OCI-LY7 (cell line): ENCODE measurements around the gene P3H1. TPM values are rescaled to one million over a fixed set of nuclear protein-coding genes. Genes with fewer than 3 reads are reported as not detected.

ENCODE experiments used
- BruUV-seq: library from RNA; stranded (reverse); fragments of 400-500 nt; replicated peaks from 2 replicates; lab custom pipeline; 2021; lab: Mats Ljungman, UMichigan
- CTCF ChIA-PET: fragments of 300-600 bp; sonication (Branson Sonifier 250); formaldehyde crosslinking; loops from one replicate; lab custom pipeline; 2022; ENCODE audit warnings: antibody characterized with exemption; ENCODE audit not compliant: unreplicated experiment; lab: Charles Lee
- POLR2A ChIA-PET: fragments of 300-600 bp; sonication (Branson Sonifier 250); formaldehyde crosslinking; loops from one replicate; lab custom pipeline; 2022; ENCODE audit warnings: antibody characterized with exemption; lab: Charles Lee
- DNase-seq: peaks from one replicate; pipeline ENCODE4 v3.0.0-alpha.2; 2015; ENCODE audit warnings: low spot score
- H2AFZ ChIP-seq: fragments of 200-600 bp; sonication (generic), shearing (Covaris generic); 2 replicates; pipeline ENCODE4 v1.6.1; 2014; ENCODE audit warnings: mild to moderate bottlenecking, antibody characterized with exemption, low read length, moderate library complexity
- H3K27ac ChIP-seq: fragments of 200-600 bp; sonication (generic); 2 replicates; pipeline ENCODE4 v1.5.1; 2014; ENCODE audit warnings: mixed run types, low read depth, mild to moderate bottlenecking, moderate library complexity, low read length, inconsistent platforms; ENCODE audit not compliant: poor library complexity, severe bottlenecking
- H3K36me3 ChIP-seq: fragments of 200-600 bp; sonication (generic); 2 replicates; pipeline ENCODE4 v1.6.1; 2014; ENCODE audit warnings: mild to moderate bottlenecking, antibody characterized with exemption, low read length, moderate library complexity, mixed read lengths; ENCODE audit not compliant: insufficient read depth
- H3K4me1 ChIP-seq: fragments of 200-600 bp; sonication (generic); 2 replicates; pipeline ENCODE4 v1.5.1; 2014; ENCODE audit warnings: mild to moderate bottlenecking, low read length; ENCODE audit not compliant: insufficient read depth, poor library complexity, severe bottlenecking
- H3K4me2 ChIP-seq: fragments of 200-600 bp; sonication (generic); 2 replicates; pipeline ENCODE4 v1.6.1; 2014; ENCODE audit warnings: mild to moderate bottlenecking, low read length
- H3K4me3 ChIP-seq: fragments of 200-600 bp; sonication (generic); 2 replicates; pipeline ENCODE4 v1.5.1; 2014; ENCODE audit warnings: mild to moderate bottlenecking, low read depth, low read length; ENCODE audit not compliant: poor library complexity, severe bottlenecking
- H3K79me2 ChIP-seq: fragments of 200-600 bp; sonication (generic); 2 replicates; pipeline ENCODE4 v1.6.1; 2016; ENCODE audit warnings: low read depth, mild to moderate bottlenecking, low read length, moderate library complexity, mixed read lengths; ENCODE audit not compliant: insufficient read depth
- H3K9me2 ChIP-seq: fragments of 200-600 bp; sonication (generic); 2 replicates; pipeline ENCODE4 v1.6.1; 2016; ENCODE audit warnings: mild to moderate bottlenecking, low read length, mixed read lengths; ENCODE audit not compliant: insufficient read depth
- H3K9me3 ChIP-seq: fragments of 200-600 bp; sonication (generic); 2 replicates; pipeline ENCODE4 v1.6.1; 2014; ENCODE audit warnings: mild to moderate bottlenecking, mixed run types, low read length, mixed read lengths
- H4K20me1 ChIP-seq: fragments of 200-600 bp; sonication (generic); 2 replicates; pipeline ENCODE4 v1.6.1; 2014; ENCODE audit warnings: mild to moderate bottlenecking, antibody characterized with exemption, low read length, moderate library complexity, mixed read lengths; ENCODE audit not compliant: insufficient read depth
- EZH2phosphoT487 ChIP-seq: fragments of 200-600 bp; sonication (generic); IDR thresholded peaks from 2 replicates; pipeline ENCODE4 v1.6.1; 2018; ENCODE audit warnings: low read depth, borderline replicate concordance, mild to moderate bottlenecking, mixed run types, antibody characterized with exemption, low read length, moderate library complexity, mixed read lengths
- intact Hi-C: fragments of 100-400 bp; cut with micrococcal nuclease; formaldehyde crosslinking; loops from one replicate; pipeline ENCODE4 v1.10.0; 2022; ENCODE audit not compliant: unreplicated experiment
- total RNA-seq, 2 experiments: library from RNA; depleted of rRNA in 1 of 2; stranded (reverse); fragments of >200 nt in 1 of 2; shearing (Covaris generic) in 1 of 2; gene quantifications; 2 replicates each; pipeline ENCODE4 v1.2.3, GENCODE V29; 2014 to 2022
- TF ChIP-seq, protein P1 (sequence below): fragments of 200-600 bp; sonication (generic); conservative IDR thresholded peaks from 2 replicates; pipeline ENCODE4 v1.5.1; 2014; ENCODE audit warnings: mild to moderate bottlenecking, antibody characterized with exemption, low read length, moderate library complexity, mixed read lengths

Gene P3H1
- total RNA-seq, 2 experiments from 2014 or later, result 39.0 to 45.7 TPM

DNA sequence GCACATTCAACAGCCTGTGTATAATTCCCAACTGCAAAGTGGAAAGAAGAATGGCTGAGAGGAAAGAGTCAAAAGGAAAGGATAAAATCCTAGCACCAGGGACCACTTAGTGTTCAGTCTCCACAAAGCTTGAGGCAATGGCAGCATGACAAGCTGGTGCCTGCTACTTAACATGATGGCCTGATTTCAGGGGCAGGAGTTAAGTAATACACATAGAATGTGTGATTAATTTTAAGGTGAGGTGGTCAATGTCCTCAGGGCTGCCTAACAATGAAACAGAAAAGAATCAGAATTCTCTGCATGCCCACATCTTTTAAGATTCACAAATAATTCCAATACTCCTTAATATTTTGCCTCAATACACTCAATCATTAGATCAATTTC, 8.9 kb downstream of the P3H1 start:
- Histone ChIP-seq H3K4me1 (peaks cover 5% of the 10 kb centered on the region), H3K36me3 (peaks cover 80% of the 10 kb centered on the region), H3K4me2 (no peak overlapping the region), H2AFZ (no peak overlapping the region), H3K4me3 (no peak overlapping the region), H3K79me2 (no peaks in the 10 kb centered on the region), H3K9me3 (no peaks in the 10 kb centered on the region), H3K27ac (no peak overlapping the region), H4K20me1 (no peaks in the 10 kb centered on the region), H3K9me2 (no peaks in the 10 kb centered on the region)
- TF ChIP-seq EZH2phosphoT487, result no peak
- TF ChIP-seq, protein P1, sequence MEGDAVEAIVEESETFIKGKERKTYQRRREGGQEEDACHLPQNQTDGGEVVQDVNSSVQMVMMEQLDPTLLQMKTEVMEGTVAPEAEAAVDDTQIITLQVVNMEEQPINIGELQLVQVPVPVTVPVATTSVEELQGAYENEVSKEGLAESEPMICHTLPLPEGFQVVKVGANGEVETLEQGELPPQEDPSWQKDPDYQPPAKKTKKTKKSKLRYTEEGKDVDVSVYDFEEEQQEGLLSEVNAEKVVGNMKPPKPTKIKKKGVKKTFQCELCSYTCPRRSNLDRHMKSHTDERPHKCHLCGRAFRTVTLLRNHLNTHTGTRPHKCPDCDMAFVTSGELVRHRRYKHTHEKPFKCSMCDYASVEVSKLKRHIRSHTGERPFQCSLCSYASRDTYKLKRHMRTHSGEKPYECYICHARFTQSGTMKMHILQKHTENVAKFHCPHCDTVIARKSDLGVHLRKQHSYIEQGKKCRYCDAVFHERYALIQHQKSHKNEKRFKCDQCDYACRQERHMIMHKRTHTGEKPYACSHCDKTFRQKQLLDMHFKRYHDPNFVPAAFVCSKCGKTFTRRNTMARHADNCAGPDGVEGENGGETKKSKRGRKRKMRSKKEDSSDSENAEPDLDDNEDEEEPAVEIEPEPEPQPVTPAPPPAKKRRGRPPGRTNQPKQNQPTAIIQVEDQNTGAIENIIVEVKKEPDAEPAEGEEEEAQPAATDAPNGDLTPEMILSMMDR, result no peak
- BruUV-seq, result no TSS peak
- DNase-seq, result no peak
- ChIA-PET POLR2A (interaction anchor here (1.0 to 1.7 kb wide), 2 partner anchors 9 to 13 kb away, joined by 3 to 9 read pairs; partner anchors contain the start of genes C1orf50 and P3H1), CTCF (no interaction called here)
- intact Hi-C loops, result no loop called here

DNA sequence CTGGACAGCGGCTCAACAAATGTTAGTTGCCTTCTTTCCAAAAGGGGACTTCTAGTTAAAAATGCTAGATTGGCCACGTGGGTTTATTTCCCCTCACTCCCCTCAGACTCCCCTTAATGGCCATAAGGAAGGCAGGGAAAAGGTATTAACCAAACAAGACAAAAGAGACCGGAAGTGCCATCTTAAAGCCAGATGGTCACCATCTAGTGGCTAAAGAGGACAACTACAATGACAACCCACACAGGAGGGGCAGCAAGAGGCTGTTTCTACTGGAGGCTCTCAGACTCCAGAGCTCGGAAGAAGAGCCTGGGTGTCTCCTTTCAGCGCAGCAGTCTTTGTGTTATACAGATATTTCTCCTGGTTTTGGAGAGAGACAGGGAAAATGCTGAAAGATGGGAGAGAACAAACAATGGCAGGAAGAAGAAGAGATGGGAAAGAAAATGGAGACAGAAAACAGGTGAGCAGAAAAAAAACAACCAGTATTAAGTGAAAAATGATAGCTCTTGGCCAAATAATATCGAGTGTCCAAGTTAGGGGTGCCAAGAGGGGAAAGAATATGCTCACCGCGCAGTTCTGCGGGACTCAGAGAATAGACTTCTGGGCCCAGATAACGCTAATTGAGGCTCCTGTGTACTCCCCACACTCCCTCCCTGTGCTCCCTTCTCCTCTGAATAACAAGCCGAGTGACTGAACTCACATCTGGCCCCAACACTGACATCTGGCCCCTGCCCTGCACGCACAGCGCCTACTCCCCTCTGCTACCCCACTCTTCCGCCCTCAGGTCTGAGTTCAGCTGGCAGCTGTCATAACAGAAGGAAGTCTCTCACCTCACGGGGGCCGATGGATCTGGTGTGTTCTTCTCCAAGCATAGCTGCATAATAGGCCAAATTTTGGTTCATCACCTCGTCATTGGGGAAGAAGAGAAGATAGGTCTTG, 9.6 kb downstream of the P3H1 start:
- H3K9me2 ChIP-seq, result no peaks in the 10 kb centered on the region
- H2AFZ ChIP-seq, result no peak overlapping the region
- TF ChIP-seq EZH2phosphoT487, result no peak
- TF ChIP-seq, protein P1, result peak; percentile 79
- ChIA-PET CTCF (interaction anchor here (0.6 kb wide), 1 partner anchor 11 kb away, joined by 3 read pairs; no protein-coding TSS in a partner anchor), POLR2A (interaction anchor here (1.7 kb wide), 1 partner anchor 10 kb away, joined by 9 read pairs; the partner anchor contains the start of genes C1orf50 and P3H1)
- no peaks in the 10 kb centered on the region for H3K79me2 ChIP-seq
- intact Hi-C loops, result no loop called here
- BruUV-seq, result no TSS peak
- no peak overlapping the region for H3K4me3 ChIP-seq
- H3K36me3 ChIP-seq, result peaks cover 83% of the 10 kb centered on the region
- no peak overlapping the region for H3K4me2 ChIP-seq
- peak; percentile 77 for DNase-seq
- H3K4me1 ChIP-seq, result peaks cover 5% of the 10 kb centered on the region
- no peak overlapping the region for H3K27ac ChIP-seq
- no peaks in the 10 kb centered on the region for H3K9me3 ChIP-seq
- H4K20me1 ChIP-seq, result no peaks in the 10 kb centered on the region
